ENCODE measurements around the gene SSR2.
A peak's percentile ranks its signal among the peaks of the same experiment; 100 is the strongest.
"Not testable (repeated sequence)": the region's sequence is repeated elsewhere in the genome, so short reads cannot be mapped to it uniquely, and the experiment has no call there.

Gene SSR2

GRCh38 chr1:156045076-156045475 lies 24.3 kb upstream of the SSR2 start:
- DNase-seq: no peak

- DNase-seq: no peak
Observed at GRCh38 chr1:156042828-156043227, 22.1 kb upstream of the SSR2 start.

GRCh38 chr1:156034991-156035390 lies 14.2 kb upstream of the SSR2 start:
- not testable (repeated sequence) for DNase-seq

- DNase-seq: no peak
Observed at GRCh38 chr1:156033011-156033410, 12.3 kb upstream of the SSR2 start.

- no peak for DNase-seq
Observed at GRCh38 chr1:156026588-156026987, 5.8 kb upstream of the SSR2 start.

- DNase-seq: peak; percentile 66
Observed at GRCh38 chr1:156025876-156026275, 5.1 kb upstream of the SSR2 start.

GRCh38 chr1:156024801-156025200 lies 4.0 kb upstream of the SSR2 start:
- no peak for DNase-seq

GRCh38 chr1:156021954-156022353 lies 1.2 kb upstream of the SSR2 start:
- no peak for DNase-seq

GRCh38 chr1:156021093-156021428 lies 310 bp upstream of the SSR2 start:
- DNase-seq: no peak

GRCh38 chr1:156019946-156020292 lies 832 bp downstream of the SSR2 start:
- DNase-seq: no peak

GRCh38 chr1:156014829-156015228 lies 5.9 kb downstream of the SSR2 start:
- no peak for DNase-seq

GRCh38 chr1:156012051-156012817 lies 8.5 kb downstream of the SSR2 start:
- no peak for DNase-seq

GRCh38 chr1:156009404-156009803 lies 11.3 kb downstream of the SSR2 start:
- DNase-seq: no peak

GRCh38 chr1:156006666-156007376 lies 13.9 kb downstream of the SSR2 start:
- DNase-seq: no peak

- DNase-seq: peak; percentile 67
Observed at GRCh38 chr1:156004843-156005584, 15.7 kb downstream of the SSR2 start.

GRCh38 chr1:156003923-156004188 lies 16.9 kb downstream of the SSR2 start:
- no peak for DNase-seq

- DNase-seq: no peak
Observed at GRCh38 chr1:156002188-156002911, 18.4 kb downstream of the SSR2 start.

GRCh38 chr1:156001662-156002171 lies 19.0 kb downstream of the SSR2 start:
- DNase-seq: no peak

GRCh38 chr1:156001021-156001661 lies 19.6 kb downstream of the SSR2 start:
- DNase-seq: no peak

- DNase-seq: no peak
Observed at GRCh38 chr1:155999964-156000363, 20.8 kb downstream of the SSR2 start.

GRCh38 chr1:155996166-155996565 lies 24.6 kb downstream of the SSR2 start:
- no peak for DNase-seq

GRCh38 chr1:155993595-155993994 lies 27.2 kb downstream of the SSR2 start:
- DNase-seq: no peak
